ENCODE results near the gene MAP3K2. TPM values are rescaled to one million over a fixed set of nuclear protein-coding genes. Genes with fewer than 3 reads are reported as not detected.
A peak's percentile ranks its signal among the peaks of the same experiment; 100 is the strongest.

Gene MAP3K2
- total RNA-seq, 1 donor from 2014 or later = 42.2 TPM

DNA sequence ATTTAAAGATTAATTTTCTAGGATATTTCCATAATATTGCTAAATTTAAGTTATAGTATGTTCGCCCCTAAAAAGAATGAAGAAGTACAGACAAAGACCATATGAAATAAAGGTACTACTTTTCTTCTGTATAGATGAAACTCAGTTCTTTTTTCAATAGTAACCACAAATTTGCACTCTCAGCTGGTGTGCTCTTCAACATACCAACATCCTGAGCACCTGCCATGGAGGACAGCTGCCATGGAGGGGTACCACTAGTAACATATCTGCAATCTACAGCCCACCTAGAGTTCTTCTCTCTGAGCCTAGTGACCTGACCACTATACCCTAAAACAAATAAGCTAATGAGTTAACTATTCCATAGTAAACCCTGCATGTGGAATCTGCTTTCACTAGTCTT, 57.0 kb downstream of the MAP3K2 start:
- Histone ChIP-seq H3K4me3 (ENCODE audit: low read depth, low read length) (no peak overlapping the region), H3K36me3 (ENCODE audit: control insufficient read depth, insufficient read depth, low read length) (no peaks in the 10 kb centered on the region), H3K27me3 (ENCODE audit: control insufficient read depth, insufficient read depth, low read length) (no peaks in the 10 kb centered on the region)
- DNase-seq (ENCODE audit: low read depth) = no peak
- TF ChIP-seq, protein P1, sequence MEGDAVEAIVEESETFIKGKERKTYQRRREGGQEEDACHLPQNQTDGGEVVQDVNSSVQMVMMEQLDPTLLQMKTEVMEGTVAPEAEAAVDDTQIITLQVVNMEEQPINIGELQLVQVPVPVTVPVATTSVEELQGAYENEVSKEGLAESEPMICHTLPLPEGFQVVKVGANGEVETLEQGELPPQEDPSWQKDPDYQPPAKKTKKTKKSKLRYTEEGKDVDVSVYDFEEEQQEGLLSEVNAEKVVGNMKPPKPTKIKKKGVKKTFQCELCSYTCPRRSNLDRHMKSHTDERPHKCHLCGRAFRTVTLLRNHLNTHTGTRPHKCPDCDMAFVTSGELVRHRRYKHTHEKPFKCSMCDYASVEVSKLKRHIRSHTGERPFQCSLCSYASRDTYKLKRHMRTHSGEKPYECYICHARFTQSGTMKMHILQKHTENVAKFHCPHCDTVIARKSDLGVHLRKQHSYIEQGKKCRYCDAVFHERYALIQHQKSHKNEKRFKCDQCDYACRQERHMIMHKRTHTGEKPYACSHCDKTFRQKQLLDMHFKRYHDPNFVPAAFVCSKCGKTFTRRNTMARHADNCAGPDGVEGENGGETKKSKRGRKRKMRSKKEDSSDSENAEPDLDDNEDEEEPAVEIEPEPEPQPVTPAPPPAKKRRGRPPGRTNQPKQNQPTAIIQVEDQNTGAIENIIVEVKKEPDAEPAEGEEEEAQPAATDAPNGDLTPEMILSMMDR (IDR thresholded peaks at IDR 0.05; ENCODE audit: insufficient read depth, low read length, poor library complexity, severe bottlenecking) = no peak

DNA sequence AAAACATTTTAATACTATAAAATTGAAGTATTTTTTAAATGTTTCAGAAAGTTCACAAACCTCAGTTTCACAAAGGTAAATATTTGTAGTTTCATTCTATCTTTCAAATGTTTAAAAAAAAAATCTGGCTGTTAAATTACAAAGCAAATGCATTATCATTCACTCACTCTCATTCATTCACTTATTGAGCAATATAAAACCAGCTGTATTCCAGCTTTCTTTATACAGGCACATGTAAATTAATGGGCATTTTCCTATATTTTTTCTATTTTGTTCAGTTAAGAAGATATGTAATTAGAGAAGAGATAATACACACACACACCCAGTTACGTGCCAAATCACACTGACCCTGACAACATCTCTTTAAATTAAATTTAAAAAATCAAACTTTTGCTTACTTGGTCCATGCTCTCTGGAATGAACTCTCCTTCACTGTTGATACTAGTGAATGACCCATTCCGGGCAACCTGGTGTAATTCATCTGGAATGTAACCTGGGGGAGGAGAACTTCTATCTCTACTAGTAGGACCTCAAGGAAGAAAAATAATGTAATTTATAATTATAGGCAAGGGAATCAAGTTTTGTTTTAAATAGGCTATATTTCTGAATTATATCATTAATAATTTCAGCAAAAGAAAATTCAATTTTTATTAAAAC, 61.4 kb downstream of the MAP3K2 start:
- Histone ChIP-seq H3K36me3 (ENCODE audit: control insufficient read depth, insufficient read depth, low read length) (no peaks in the 10 kb centered on the region), H3K4me3 (ENCODE audit: low read depth, low read length) (no peak overlapping the region), H3K27me3 (ENCODE audit: control insufficient read depth, insufficient read depth, low read length) (no peaks in the 10 kb centered on the region)
- no peak for DNase-seq (ENCODE audit: low read depth)
- TF ChIP-seq, protein P1 (IDR thresholded peaks at IDR 0.05; ENCODE audit: insufficient read depth, low read length, poor library complexity, severe bottlenecking) = no peak

DNA sequence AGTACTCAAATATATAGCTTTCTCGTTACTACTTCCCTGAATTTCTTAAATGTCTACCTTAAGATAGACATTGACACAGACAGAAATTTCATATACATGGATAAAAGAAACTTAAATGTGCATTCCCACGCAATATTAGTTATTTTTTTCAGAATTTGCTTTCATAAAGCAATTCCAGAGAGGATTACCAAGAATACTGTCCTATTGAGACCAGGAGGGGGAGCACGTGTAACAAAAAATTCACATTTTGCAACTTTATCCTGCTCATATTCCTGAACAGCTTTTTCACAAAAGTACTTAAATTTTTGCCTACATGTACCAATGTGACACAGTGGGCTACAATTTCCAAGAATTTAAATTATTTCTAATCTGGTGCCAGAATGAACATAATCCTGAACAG, 63.1 kb downstream of the MAP3K2 start:
- TF ChIP-seq, protein P1 (IDR thresholded peaks at IDR 0.05; ENCODE audit: insufficient read depth, low read length, poor library complexity, severe bottlenecking) = peak; percentile 66
- DNase-seq (ENCODE audit: low read depth) = peak; percentile 5
- H3K36me3 ChIP-seq (ENCODE audit: control insufficient read depth, insufficient read depth, low read length) = no peaks in the 10 kb centered on the region
- H3K27me3 ChIP-seq (ENCODE audit: control insufficient read depth, insufficient read depth, low read length) = no peaks in the 10 kb centered on the region
- no peak overlapping the region for H3K4me3 ChIP-seq (ENCODE audit: low read depth, low read length)

DNA sequence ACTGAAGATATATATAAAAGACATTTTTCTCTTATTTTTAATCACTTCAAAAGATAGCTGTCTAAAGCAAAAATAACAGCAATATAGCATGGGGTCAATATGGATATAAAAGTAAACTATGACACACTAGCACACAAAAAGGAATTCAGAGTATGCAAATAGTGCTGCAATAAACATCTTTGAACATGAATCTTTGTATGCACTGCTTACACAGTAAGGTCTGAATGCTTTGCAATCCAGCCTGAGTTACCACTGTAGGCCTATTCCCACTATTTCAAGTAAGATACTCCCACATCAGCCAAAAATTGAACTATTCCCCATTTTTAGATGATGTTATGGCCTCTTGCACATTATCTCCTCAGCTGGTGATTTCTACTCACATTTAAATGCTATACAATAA, 66.5 kb downstream of the MAP3K2 start:
- Histone ChIP-seq H3K36me3 (ENCODE audit: control insufficient read depth, insufficient read depth, low read length) (no peaks in the 10 kb centered on the region), H3K27me3 (ENCODE audit: control insufficient read depth, insufficient read depth, low read length) (no peaks in the 10 kb centered on the region), H3K4me3 (ENCODE audit: low read depth, low read length) (no peak overlapping the region)
- TF ChIP-seq, protein P1 (IDR thresholded peaks at IDR 0.05; ENCODE audit: insufficient read depth, low read length, poor library complexity, severe bottlenecking) = no peak
- DNase-seq (ENCODE audit: low read depth) = no peak

DNA sequence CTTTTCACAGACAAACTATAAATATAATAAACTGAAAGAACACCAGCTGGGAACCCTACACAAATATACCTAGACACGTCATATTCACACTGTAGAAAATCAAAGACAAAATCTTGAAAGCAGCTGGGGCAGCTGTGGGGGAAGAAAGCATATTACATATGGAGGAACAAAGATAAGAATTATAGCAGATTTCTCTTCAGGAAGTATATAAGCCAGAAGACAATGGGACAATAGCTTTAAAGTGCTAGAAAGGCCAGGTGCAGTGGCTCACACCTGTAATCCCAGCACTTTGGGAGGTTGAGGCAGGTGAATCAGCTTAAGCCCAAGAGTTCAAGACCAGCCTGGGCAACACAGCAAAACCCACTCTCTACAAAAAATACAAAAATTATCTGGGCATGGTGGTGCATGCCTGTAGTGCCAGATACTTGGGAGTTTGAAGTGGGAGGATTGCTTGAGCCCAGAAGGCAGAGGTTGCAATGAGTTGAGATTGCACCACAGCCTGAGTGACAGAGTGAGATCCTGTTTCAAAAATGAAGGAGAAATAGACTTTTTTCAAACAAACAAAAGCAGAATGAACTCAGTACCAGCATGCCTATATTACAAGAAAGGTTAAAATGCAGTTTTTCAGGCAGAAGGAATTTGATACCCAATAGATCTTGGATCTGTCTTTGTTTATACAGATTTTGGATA, 67.0 kb downstream of the MAP3K2 start:
- no peak for DNase-seq (ENCODE audit: low read depth)
- no peaks in the 10 kb centered on the region for H3K27me3 ChIP-seq (ENCODE audit: control insufficient read depth, insufficient read depth, low read length)

More for the DNA sequence above, 67.0 kb downstream of the MAP3K2 start:
- H3K36me3 ChIP-seq (ENCODE audit: control insufficient read depth, insufficient read depth, low read length) = no peaks in the 10 kb centered on the region
- no peak overlapping the region for H3K4me3 ChIP-seq (ENCODE audit: low read depth, low read length)
- TF ChIP-seq, protein P1 (IDR thresholded peaks at IDR 0.05; ENCODE audit: insufficient read depth, low read length, poor library complexity, severe bottlenecking) = no peak
